ENCODE data around the gene NDRG4. TPM values are rescaled to one million over a fixed set of nuclear protein-coding genes. Genes with fewer than 3 reads are reported as not detected.

The NDRG4 gene
- polyA plus RNA-seq, 1 of the 3 experiments (the other 2 are of a cell fraction) = 52.0 TPM

DNA sequence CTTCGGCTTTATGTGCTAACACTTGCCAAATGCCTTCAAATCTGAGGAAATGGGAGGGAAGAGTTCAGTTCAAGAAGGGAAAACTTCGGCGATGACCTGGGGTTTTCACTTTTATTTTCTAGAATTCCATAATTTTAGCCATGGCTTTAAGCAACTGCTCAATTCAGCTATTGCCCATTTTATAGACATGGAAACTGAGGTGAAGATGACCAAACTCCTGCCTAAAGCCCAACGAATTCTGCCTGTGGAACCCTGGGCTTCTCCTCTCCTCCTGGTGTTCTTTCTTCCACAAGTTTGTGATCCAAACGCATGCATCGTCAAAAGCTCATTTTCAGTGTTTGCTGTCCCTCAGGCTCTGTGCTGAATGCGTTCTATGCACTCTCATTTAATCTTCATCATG lies 49.4 kb upstream of the NDRG4 start:
- ChIA-PET CTCF (interaction anchor here (1.2 to 5.8 kb wide), 4 partner anchors 17 to 114 kb away, joined by 3 to 26 read pairs (median 14); no protein-coding TSS in a partner anchor), POLR2A (no interaction called here)
- DNase-seq = no peak
- no peak for TF ChIP-seq EP300 (IDR thresholded peaks at IDR 0.05; ENCODE audit: borderline replicate concordance in 1 of 2, low read depth in 1 of 2, low read length in 1 of 2)
- no peak for TF ChIP-seq RCOR1 (IDR thresholded peaks at IDR 0.05; ENCODE audit: low read length)
- no peak for TF ChIP-seq RAD21 (IDR thresholded peaks at IDR 0.05; ENCODE audit: low read length)
- TF ChIP-seq TCF12 (IDR thresholded peaks at IDR 0.05) = no peak
- no peak for TF ChIP-seq POLR2AphosphoS5 (IDR thresholded peaks at IDR 0.05; ENCODE audit: low read depth, low read length)
- no peak for TF ChIP-seq FOXJ3 (CRISPR knock-in tag; IDR thresholded peaks at IDR 0.05)
- no peak for TF ChIP-seq EZH2phosphoT487 (IDR thresholded peaks at IDR 0.05; ENCODE audit: borderline replicate concordance, low read depth)
- TF ChIP-seq, protein P1, sequence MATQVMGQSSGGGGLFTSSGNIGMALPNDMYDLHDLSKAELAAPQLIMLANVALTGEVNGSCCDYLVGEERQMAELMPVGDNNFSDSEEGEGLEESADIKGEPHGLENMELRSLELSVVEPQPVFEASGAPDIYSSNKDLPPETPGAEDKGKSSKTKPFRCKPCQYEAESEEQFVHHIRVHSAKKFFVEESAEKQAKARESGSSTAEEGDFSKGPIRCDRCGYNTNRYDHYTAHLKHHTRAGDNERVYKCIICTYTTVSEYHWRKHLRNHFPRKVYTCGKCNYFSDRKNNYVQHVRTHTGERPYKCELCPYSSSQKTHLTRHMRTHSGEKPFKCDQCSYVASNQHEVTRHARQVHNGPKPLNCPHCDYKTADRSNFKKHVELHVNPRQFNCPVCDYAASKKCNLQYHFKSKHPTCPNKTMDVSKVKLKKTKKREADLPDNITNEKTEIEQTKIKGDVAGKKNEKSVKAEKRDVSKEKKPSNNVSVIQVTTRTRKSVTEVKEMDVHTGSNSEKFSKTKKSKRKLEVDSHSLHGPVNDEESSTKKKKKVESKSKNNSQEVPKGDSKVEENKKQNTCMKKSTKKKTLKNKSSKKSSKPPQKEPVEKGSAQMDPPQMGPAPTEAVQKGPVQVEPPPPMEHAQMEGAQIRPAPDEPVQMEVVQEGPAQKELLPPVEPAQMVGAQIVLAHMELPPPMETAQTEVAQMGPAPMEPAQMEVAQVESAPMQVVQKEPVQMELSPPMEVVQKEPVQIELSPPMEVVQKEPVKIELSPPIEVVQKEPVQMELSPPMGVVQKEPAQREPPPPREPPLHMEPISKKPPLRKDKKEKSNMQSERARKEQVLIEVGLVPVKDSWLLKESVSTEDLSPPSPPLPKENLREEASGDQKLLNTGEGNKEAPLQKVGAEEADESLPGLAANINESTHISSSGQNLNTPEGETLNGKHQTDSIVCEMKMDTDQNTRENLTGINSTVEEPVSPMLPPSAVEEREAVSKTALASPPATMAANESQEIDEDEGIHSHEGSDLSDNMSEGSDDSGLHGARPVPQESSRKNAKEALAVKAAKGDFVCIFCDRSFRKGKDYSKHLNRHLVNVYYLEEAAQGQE (IDR thresholded peaks at IDR 0.05; ENCODE audit: low read depth, low read length) = no peak
- TF ChIP-seq, protein P2, sequence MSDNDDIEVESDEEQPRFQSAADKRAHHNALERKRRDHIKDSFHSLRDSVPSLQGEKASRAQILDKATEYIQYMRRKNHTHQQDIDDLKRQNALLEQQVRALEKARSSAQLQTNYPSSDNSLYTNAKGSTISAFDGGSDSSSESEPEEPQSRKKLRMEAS (IDR thresholded peaks at IDR 0.05; ENCODE audit: low read depth) = no peak
- TF ChIP-seq, protein P3, sequence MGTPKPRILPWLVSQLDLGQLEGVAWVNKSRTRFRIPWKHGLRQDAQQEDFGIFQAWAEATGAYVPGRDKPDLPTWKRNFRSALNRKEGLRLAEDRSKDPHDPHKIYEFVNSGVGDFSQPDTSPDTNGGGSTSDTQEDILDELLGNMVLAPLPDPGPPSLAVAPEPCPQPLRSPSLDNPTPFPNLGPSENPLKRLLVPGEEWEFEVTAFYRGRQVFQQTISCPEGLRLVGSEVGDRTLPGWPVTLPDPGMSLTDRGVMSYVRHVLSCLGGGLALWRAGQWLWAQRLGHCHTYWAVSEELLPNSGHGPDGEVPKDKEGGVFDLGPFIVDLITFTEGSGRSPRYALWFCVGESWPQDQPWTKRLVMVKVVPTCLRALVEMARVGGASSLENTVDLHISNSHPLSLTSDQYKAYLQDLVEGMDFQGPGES (IDR thresholded peaks at IDR 0.05; ENCODE audit: low read depth, low read length) = no peak
- no peak for TF ChIP-seq SIN3A (IDR thresholded peaks at IDR 0.05; ENCODE audit: borderline replicate concordance, low read depth, low read length)
- no peak for TF ChIP-seq GATA2 (CRISPR knock-in tag; IDR thresholded peaks at IDR 0.05)
- no peak for TF ChIP-seq TAF1 (IDR thresholded peaks at IDR 0.05; ENCODE audit: borderline replicate concordance, low read depth, low read length)
- no peak for TF ChIP-seq MEF2A (IDR thresholded peaks at IDR 0.05; ENCODE audit: borderline replicate concordance, low read depth)
- Histone ChIP-seq H3K27me3 (ENCODE audit: insufficient read depth) (no peaks in the 10 kb centered on the region), H4K20me1 (ENCODE audit: insufficient read depth) (peaks cover 3% of the 10 kb centered on the region; the same call in 1 of the 2 replicates), H2AFZ (ENCODE audit: low read depth) (no peak overlapping the region), H3K9me2 (no peaks in the 10 kb centered on the region), H3K4me1 (ENCODE audit: control insufficient read depth in 1 of 2, insufficient read depth in 2 of 2, low read depth in 1 of 2, low read length in 1 of 2) (peaks cover 6 to 38% of the 10 kb centered on the region in 2 experiments), H3F3A (replicated peaks; ENCODE audit: insufficient read depth) (peaks cover 16% of the 10 kb centered on the region), H3K27ac (ENCODE audit: low read depth in 2 of 2, low read length in 1 of 2) (peak overlapping the region in 1 of 2 experiments; percentile 70; a peak in 2 of 4 replicates), H3K79me2 (ENCODE audit: insufficient read depth) (no peaks in the 10 kb centered on the region), H3K4me3 (ENCODE audit: low read depth in 2 of 2, low read length in 1 of 2) (no peak overlapping the region), H3K9me3 (no peaks in the 10 kb centered on the region), H3K36me3 (replicated peaks in 1 of 2; ENCODE audit: control insufficient read depth in 1 of 2, insufficient read depth in 2 of 2, low read length in 1 of 2) (no peaks in the 10 kb centered on the region), H3K4me2 (0 out of 2 replicates have a peak overlapping the region, but pooled peaks have one; percentile 39), H3K9ac (no peak overlapping the region)
- WGBS (ENCODE audit: low lambda C conversion rate) = 87% methylated on average over 7 of the region's 7 CpGs

Data from SK-N-SH (cell line).